DMS79 treated with DMSO at 0.1 percent for 48 hours (cell line): ENCODE data around the gene TLCD2.
"Not testable (repeated sequence)": the region's sequence is repeated elsewhere in the genome, so short reads cannot be mapped to it uniquely, and the experiment has no call there.

Experiments
- DNase-seq: peaks from one replicate; lab custom pipeline; 2025; lab: John Stamatoyannopoulos, UW

Gene TLCD2, protein sequence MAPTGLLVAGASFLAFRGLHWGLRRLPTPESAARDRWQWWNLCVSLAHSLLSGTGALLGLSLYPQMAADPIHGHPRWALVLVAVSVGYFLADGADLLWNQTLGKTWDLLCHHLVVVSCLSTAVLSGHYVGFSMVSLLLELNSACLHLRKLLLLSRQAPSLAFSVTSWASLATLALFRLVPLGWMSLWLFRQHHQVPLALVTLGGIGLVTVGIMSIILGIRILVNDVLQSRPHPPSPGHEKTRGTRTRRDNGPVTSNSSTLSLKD

DNA sequence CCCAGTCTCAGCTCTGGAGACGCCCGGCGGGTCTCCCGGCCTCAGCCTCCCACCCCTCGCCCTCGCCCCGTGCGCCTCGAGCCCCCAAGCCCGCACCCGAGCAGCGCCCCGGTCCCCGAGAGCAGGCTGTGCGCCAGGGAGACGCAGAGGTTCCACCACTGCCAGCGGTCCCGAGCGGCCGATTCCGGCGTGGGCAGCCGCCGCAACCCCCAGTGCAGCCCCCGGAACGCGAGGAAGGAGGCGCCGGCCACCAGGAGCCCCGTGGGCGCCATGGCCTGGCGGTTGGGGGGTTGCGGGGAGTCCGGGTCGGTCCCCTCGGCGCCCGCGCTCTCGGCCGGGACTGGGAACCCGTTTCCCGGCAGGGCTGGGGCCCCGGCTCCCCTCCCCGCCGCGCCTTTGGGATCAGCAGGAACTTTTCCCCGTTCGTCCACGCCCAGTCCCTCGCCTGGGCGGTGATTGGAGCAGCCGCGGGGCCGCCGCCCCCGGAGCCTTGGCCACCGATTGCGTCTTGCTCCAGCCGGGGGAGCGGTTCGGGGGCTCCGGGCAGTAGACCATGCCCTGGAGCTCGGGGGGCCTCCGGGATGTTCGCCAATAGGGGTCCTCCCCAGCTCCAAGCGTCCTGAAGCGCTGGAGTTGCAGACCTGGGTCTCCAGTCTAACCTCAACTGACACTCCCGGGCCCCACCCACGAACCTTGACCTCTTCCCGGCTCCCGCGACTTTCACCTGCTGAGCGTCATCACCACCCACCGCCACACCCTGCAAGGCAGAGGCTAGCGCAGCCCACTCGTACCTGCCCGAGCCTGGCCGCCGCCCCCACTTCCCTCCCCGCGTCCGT is at the start of gene TLCD2:
Gene TLCD2, minus strand, starts transcription at position 407 of the 836 bp plus-strand sequence. Its CDS starts 135 bp downstream, at position 272.
- no peak for DNase-seq

GRCh38 chr17:1759529-1759928 is 49.4 kb upstream of the TLCD2 start:
- no peak for DNase-seq

DNA sequence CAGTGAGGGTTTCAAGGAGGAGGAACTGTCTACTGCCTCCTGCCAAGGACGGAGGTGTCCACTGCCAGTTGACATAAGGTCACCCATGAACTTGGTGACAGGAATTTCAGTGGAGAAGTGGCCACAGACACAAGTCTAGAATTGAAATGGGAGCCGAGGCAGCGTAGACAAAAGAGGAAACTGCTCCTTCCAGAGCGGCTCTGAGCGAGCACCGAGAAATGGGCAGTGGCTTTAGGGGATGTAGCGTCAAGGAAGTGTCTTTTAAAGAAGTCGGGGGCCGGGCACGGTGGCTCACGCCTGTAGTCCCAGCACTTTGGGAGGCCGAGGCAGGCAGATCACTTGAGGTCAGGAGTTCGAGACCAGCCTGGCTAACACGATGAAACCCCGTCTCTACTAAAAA is 48.6 kb upstream of the TLCD2 start:
- DNase-seq: no peak

DNA sequence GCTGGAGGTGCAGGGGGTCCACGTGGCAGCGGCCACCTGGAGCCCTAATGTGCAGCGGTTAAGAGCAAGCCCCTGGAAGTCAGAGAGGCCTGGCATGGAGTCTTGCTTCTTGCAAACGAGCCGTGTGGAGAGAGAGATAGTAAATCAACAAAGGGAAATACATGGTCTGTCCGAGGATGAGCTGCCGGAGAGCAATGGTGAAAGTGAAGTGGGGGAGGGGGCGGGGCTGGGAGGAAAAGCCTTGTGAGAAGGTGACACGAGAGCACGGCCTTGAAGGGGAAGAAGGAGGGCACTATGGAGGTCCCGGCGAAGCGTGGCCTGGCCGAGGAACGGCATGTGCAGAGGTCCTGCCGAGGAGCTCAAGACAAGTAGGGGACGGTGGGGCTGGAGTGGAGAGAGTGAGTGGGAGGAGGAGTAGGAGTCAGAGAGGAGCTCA is 45.7 kb upstream of the TLCD2 start:
- no peak for DNase-seq

- no peak for DNase-seq
Observed at GRCh38 chr17:1755252-1755826, 45.2 kb upstream of the TLCD2 start.

DNA sequence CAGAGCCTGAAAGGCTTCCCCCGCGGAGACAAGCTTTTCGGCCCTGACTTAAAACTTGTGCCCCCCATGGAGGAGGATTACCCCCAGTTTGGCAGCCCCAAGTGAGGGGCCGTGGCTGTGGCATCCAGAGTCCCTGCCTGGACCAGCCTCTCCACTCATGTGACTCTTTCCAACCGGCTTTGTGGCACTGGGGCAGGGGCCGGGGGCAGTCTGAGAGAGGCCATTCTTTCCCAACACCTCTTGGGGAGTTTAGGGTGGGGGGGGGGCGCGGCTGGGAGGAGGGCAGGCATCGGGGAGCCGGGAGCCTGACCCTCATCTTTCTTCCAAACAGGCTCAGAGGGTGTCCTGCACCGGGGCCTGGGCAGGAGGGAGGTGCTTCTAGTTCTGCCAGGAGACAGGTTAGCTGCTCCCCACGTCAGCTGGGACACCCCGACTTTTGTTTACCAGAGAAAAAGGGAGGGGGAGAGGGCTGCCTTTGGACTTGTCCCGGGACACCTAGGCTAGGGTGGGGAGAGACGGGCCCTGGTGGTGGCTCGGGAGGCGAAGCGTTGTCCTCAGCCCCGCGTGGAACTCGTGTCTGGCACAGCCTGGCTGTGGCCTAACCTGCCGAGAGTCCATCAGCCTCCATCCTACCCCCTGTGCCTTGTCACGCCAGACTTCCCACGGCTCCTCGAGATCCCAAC is 44.4 kb upstream of the TLCD2 start:
- DNase-seq: no peak

DNA sequence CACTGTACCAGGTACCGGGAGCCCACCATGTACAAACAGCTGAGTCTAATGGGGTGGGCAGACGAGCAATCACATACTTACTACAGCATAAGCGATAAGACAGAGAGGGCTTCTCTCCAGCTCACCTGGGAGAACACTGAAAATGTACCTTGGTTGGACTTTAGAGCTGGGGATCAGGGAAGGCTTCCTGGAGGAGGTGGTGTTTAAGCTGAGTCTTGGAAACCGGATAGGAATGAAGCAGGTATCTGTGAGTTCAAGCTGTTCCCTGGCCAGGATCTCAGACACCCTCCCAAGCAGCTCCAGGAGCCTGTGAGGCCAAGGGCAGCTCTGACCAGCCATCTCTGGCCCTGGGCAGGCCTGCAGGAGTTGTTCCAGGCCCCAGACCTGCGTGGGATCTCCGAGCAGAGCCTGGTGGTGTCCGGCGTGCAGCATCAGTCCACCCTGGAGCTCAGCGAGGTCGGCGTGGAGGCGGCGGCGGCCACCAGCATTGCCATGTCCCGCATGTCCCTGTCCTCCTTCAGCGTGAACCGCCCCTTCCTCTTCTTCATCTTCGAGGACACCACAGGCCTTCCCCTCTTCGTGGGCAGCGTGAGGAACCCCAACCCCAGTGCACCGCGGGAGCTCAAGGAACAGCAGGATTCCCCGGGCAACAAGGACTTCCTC is 43.7 kb upstream of the TLCD2 start:
- DNase-seq: no peak

GRCh38 chr17:1752425-1753262 is 42.5 kb upstream of the TLCD2 start:
- no peak for DNase-seq

DNA sequence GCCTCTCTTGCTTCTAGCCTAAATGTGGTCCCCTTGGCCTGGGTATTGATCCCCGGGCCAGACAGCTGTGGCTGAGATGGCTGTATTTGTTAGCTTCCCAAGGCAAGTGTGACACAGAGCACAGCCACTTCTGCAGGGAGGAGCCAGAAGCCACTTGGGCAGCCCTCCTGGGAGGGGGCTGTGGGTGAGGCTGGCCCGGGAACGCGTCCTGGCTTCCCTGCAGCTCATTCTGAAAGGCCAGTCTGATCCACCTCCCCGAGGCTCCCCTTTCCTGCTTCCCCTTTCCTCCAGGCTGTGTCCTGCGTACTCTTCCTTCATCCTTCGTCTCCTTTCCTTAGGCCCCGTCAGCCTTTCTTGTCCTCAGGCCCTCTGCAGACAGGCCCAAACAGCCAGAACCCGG is 40.5 kb upstream of the TLCD2 start:
- no peak for DNase-seq

- DNase-seq: no peak
Observed at GRCh38 chr17:1746975-1747543, 36.9 kb upstream of the TLCD2 start.

DNA sequence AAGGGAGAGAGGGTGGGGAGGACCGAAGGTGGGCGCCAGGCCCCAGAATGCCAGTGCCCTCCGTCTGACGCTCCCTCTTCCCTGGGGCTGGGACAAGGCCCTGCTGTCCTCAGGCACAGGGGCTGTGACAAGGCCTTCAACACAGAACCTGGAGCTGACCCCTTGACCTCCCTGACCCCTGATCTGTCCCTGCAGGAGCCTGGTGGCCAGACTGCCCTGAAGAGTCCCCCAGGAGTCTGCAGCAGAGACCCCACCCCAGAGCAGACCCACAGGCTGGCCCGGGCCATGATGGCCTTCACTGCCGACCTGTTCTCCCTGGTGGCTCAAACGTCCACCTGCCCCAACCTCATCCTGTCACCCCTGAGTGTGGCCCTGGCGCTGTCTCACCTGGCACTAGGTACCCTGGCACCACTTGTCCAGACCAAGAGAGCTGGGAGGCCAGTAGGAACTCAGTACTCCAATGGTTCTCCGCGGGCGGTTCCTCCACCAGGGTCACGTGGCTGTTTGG is 35.4 kb upstream of the TLCD2 start:
- DNase-seq: no peak

GRCh38 chr17:1744551-1745512 is 34.7 kb upstream of the TLCD2 start:
- no peak for DNase-seq

DNA sequence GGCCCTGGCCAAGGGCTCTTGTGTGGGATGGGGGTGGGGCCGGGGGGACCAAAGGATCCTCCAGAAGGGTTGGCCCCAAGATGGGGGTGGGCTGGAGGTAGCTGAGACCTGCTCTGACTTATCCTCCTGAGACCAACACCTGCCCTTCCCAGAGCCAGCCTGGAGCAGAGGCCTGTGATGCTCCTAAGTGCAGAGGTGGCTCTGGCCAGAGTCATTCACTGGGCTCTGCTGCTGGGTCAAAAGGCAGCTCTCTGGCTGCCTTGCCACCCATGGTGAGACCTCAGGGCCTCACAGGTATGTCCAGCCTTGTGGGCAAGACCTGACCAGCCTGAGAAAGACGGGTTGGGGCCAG is 32.9 kb upstream of the TLCD2 start:
- no peak for DNase-seq

GRCh38 chr17:1742371-1743087 is 32.4 kb upstream of the TLCD2 start, which contains the start of gene SERPINF2:
Gene SERPINF2, plus strand, starts transcription at chr17:1742871. Its CDS starts 2,125 bp downstream, at chr17:1744996.
- no peak for DNase-seq

- not testable (repeated sequence) for DNase-seq
Observed at GRCh38 chr17:1741899-1742298, 31.7 kb upstream of the TLCD2 start.

DNA sequence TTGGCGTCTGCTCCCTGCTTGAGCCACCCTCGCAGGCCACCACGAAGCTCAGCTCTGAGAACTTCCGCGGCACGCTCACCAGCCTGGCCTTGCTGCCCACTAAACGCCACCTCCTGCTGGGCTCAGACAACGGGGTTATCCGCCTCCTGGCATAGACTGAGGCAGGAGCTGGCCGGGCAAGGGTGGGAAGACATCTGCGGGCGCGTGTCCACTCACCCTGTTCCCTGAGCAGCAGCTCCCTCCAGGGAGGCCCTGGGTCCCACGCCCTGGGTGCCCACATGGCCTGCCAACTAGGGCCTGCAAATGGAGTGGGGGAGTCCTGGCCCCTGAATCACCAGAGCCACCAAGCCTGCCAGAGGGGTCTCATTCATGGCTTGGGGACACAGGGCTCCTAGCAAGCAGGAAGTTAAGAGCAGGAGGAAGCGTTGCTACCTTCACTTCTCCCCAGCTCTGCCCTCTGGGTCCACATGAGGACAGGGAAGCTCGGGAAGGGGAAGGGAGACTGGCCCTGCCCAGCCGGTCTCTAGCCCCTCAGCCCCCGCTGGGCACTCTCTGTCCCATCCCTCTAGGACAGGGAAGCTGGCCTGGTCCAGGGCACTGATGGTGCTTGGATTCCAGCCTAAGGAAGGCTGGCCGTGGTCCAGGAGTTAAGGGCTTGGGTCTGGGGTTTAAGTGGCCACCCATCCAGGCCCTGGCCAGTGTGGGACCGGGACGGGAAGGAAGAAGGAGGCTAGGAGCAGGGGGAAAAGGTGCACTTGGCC is 27.5 kb upstream of the TLCD2 start:
- DNase-seq: no peak

- DNase-seq: no peak
Observed at GRCh38 chr17:1736348-1737281, 26.4 kb upstream of the TLCD2 start.
